Measurements from ENCODE around the gene OR52E1.

Gene OR52E1

GRCh38 chr11:5065027-5065426 is 4.3 kb upstream of the OR52E1 start:
- no peak overlapping the region for H3K9ac ChIP-seq (ENCODE audit: low read depth, low read length)
- TF ChIP-seq EZH2 (IDR thresholded peaks at IDR 0.05; ENCODE audit: borderline replicate concordance, low read depth, low read length, severe bottlenecking) (no peak), CTCF (IDR thresholded peaks at IDR 0.05; ENCODE audit: borderline replicate concordance, extremely low read depth, low read length, poor library complexity, severe bottlenecking) (no peak)
- H3K4me1 ChIP-seq (ENCODE audit: insufficient read depth, low read length): no peaks in the 10 kb centered on the region
- no peak overlapping the region for H3K4me2 ChIP-seq (ENCODE audit: insufficient read depth, low read length)
- H4K20me1 ChIP-seq (ENCODE audit: insufficient read depth, low read length): no peaks in the 10 kb centered on the region
- DNase-seq: no peak
- no peaks in the 10 kb centered on the region for H3K27me3 ChIP-seq (ENCODE audit: insufficient read depth, low read length, poor library complexity)
- H3K27ac ChIP-seq (ENCODE audit: low read length): no peak overlapping the region
- ATAC-seq (ENCODE audit: insufficient read depth, low read depth): no peak
- no peaks in the 10 kb centered on the region for H3K9me3 ChIP-seq (ENCODE audit: insufficient read depth, low read length, severe bottlenecking)
- no peak overlapping the region for H2AFZ ChIP-seq (ENCODE audit: low read depth, low read length)
- H3K79me2 ChIP-seq (ENCODE audit: insufficient read depth, low read length): no peaks in the 10 kb centered on the region
- no peak overlapping the region for H3K4me3 ChIP-seq (ENCODE audit: low read depth in 1 of 2, low read length in 2 of 2)
- H3K36me3 ChIP-seq (ENCODE audit: insufficient read depth, low read length): no peaks in the 10 kb centered on the region

GRCh38 chr11:5071799-5072198 is 2.4 kb downstream of the OR52E1 start:
- no peak for ATAC-seq (ENCODE audit: insufficient read depth, low read depth)
- no peaks in the 10 kb centered on the region for H3K36me3 ChIP-seq (ENCODE audit: insufficient read depth, low read length)
- H3K4me2 ChIP-seq (ENCODE audit: insufficient read depth, low read length): no peak overlapping the region
- H3K4me1 ChIP-seq (ENCODE audit: insufficient read depth, low read length): no peaks in the 10 kb centered on the region
- no peaks in the 10 kb centered on the region for H3K27me3 ChIP-seq (ENCODE audit: insufficient read depth, low read length, poor library complexity)
- H3K79me2 ChIP-seq (ENCODE audit: insufficient read depth, low read length): no peaks in the 10 kb centered on the region
- no peaks in the 10 kb centered on the region for H4K20me1 ChIP-seq (ENCODE audit: insufficient read depth, low read length)
- no peak overlapping the region for H3K4me3 ChIP-seq (ENCODE audit: low read depth in 1 of 2, low read length in 2 of 2)
- H3K9me3 ChIP-seq (ENCODE audit: insufficient read depth, low read length, severe bottlenecking): no peaks in the 10 kb centered on the region
- H2AFZ ChIP-seq (ENCODE audit: low read depth, low read length): no peak overlapping the region
- H3K27ac ChIP-seq (ENCODE audit: low read length): no peak overlapping the region
- H3K9ac ChIP-seq (ENCODE audit: low read depth, low read length): no peak overlapping the region
- TF ChIP-seq EZH2 (IDR thresholded peaks at IDR 0.05; ENCODE audit: borderline replicate concordance, low read depth, low read length, severe bottlenecking): no peak
- TF ChIP-seq CTCF (IDR thresholded peaks at IDR 0.05; ENCODE audit: borderline replicate concordance, extremely low read depth, low read length, poor library complexity, severe bottlenecking): no peak
- DNase-seq: no peak

GRCh38 chr11:5081405-5081804 is 12.0 kb downstream of the OR52E1 start:
- H3K9me3 ChIP-seq (ENCODE audit: insufficient read depth, low read length, severe bottlenecking): no peaks in the 10 kb centered on the region
- H3K4me3 ChIP-seq (ENCODE audit: low read depth in 1 of 2, low read length in 2 of 2): no peak overlapping the region
- no peaks in the 10 kb centered on the region for H3K27me3 ChIP-seq (ENCODE audit: insufficient read depth, low read length, poor library complexity)
- DNase-seq: no peak
- ATAC-seq (ENCODE audit: insufficient read depth, low read depth): no peak
- no peak overlapping the region for H3K9ac ChIP-seq (ENCODE audit: low read depth, low read length)
- no peak overlapping the region for H2AFZ ChIP-seq (ENCODE audit: low read depth, low read length)
- H3K4me2 ChIP-seq (ENCODE audit: insufficient read depth, low read length): no peak overlapping the region
- no peaks in the 10 kb centered on the region for H3K36me3 ChIP-seq (ENCODE audit: insufficient read depth, low read length)
- H3K27ac ChIP-seq (ENCODE audit: low read length): no peak overlapping the region
- H3K4me1 ChIP-seq (ENCODE audit: insufficient read depth, low read length): no peaks in the 10 kb centered on the region
- no peaks in the 10 kb centered on the region for H4K20me1 ChIP-seq (ENCODE audit: insufficient read depth, low read length)
- no peak for TF ChIP-seq CTCF (IDR thresholded peaks at IDR 0.05; ENCODE audit: borderline replicate concordance, extremely low read depth, low read length, poor library complexity, severe bottlenecking)
- no peak for TF ChIP-seq EZH2 (IDR thresholded peaks at IDR 0.05; ENCODE audit: borderline replicate concordance, low read depth, low read length, severe bottlenecking)
- H3K79me2 ChIP-seq (ENCODE audit: insufficient read depth, low read length): no peaks in the 10 kb centered on the region

GRCh38 chr11:5083602-5084001 is 14.2 kb downstream of the OR52E1 start:
- no peak for ATAC-seq (ENCODE audit: insufficient read depth, low read depth)
- no peak overlapping the region for H3K27ac ChIP-seq (ENCODE audit: low read length)
- no peaks in the 10 kb centered on the region for H3K4me1 ChIP-seq (ENCODE audit: insufficient read depth, low read length)
- H3K9ac ChIP-seq (ENCODE audit: low read depth, low read length): no peak overlapping the region
- H3K27me3 ChIP-seq (ENCODE audit: insufficient read depth, low read length, poor library complexity): no peaks in the 10 kb centered on the region
- no peak for TF ChIP-seq CTCF (IDR thresholded peaks at IDR 0.05; ENCODE audit: borderline replicate concordance, extremely low read depth, low read length, poor library complexity, severe bottlenecking)
- no peak for TF ChIP-seq EZH2 (IDR thresholded peaks at IDR 0.05; ENCODE audit: borderline replicate concordance, low read depth, low read length, severe bottlenecking)
- no peaks in the 10 kb centered on the region for H3K79me2 ChIP-seq (ENCODE audit: insufficient read depth, low read length)
- no peak for DNase-seq
- no peaks in the 10 kb centered on the region for H3K9me3 ChIP-seq (ENCODE audit: insufficient read depth, low read length, severe bottlenecking)
- no peaks in the 10 kb centered on the region for H3K36me3 ChIP-seq (ENCODE audit: insufficient read depth, low read length)
- no peak overlapping the region for H2AFZ ChIP-seq (ENCODE audit: low read depth, low read length)
- no peak overlapping the region for H3K4me3 ChIP-seq (ENCODE audit: low read depth in 1 of 2, low read length in 2 of 2)
- no peak overlapping the region for H3K4me2 ChIP-seq (ENCODE audit: insufficient read depth, low read length)
- H4K20me1 ChIP-seq (ENCODE audit: insufficient read depth, low read length): no peaks in the 10 kb centered on the region

Measured in DND-41 (cell line).